ENCODE measurements around the gene ADGRG4.
"Not testable (repeated sequence)": the region's sequence is repeated elsewhere in the genome, so short reads cannot be mapped to it uniquely, and the experiment has no call there.

The ADGRG4 gene

GRCh38 chrX:136438192-136438591 is 137.4 kb downstream of the ADGRG4 start:
- no peak for FAIRE-seq
- TF ChIP-seq POLR2A (IDR thresholded peaks at IDR 0.05; ENCODE audit: low read depth, low read length) = no peak
- DNase-seq (ENCODE audit: insufficient read length, low spot score) = no peak

GRCh38 chrX:136445674-136446073 is 144.9 kb downstream of the ADGRG4 start:
- FAIRE-seq; DNase-seq (ENCODE audit: insufficient read length, low spot score): not testable (repeated sequence)

- FAIRE-seq = no peak
- no peak for TF ChIP-seq POLR2A (IDR thresholded peaks at IDR 0.05; ENCODE audit: low read depth, low read length)
These were observed 145.4 kb downstream of the ADGRG4 start for GRCh38 chrX:136446208-136446607.

GRCh38 chrX:136447308-136447707 is 146.5 kb downstream of the ADGRG4 start:
- FAIRE-seq (no peak), DNase-seq (ENCODE audit: insufficient read length, low spot score) (no peak)
- no peak for TF ChIP-seq POLR2A (IDR thresholded peaks at IDR 0.05; ENCODE audit: low read depth, low read length)

More at GRCh38 chrX:136446208-136446607, 145.4 kb downstream of the ADGRG4 start:
- DNase-seq (ENCODE audit: insufficient read length, low spot score) = no peak

- FAIRE-seq (no peak), DNase-seq (ENCODE audit: insufficient read length, low spot score) (no peak)
- no peak for TF ChIP-seq POLR2A (IDR thresholded peaks at IDR 0.05; ENCODE audit: low read depth, low read length)
These were observed 147.2 kb downstream of the ADGRG4 start for GRCh38 chrX:136447968-136448367.

- no peak for FAIRE-seq
- no peak for DNase-seq (ENCODE audit: insufficient read length, low spot score)
These were observed 149.5 kb downstream of the ADGRG4 start for GRCh38 chrX:136450050-136450830.

GRCh38 chrX:136452614-136453013 is 151.9 kb downstream of the ADGRG4 start:
- no peak for DNase-seq (ENCODE audit: insufficient read length, low spot score)
- no peak for FAIRE-seq
- no peak for TF ChIP-seq POLR2A (IDR thresholded peaks at IDR 0.05; ENCODE audit: low read depth, low read length)

More at GRCh38 chrX:136450050-136450830, 149.5 kb downstream of the ADGRG4 start:
- TF ChIP-seq POLR2A (IDR thresholded peaks at IDR 0.05; ENCODE audit: low read depth, low read length) = no peak

GRCh38 chrX:136453114-136453513 is 152.4 kb downstream of the ADGRG4 start:
- FAIRE-seq (no peak), DNase-seq (ENCODE audit: insufficient read length, low spot score) (no peak)
- no peak for TF ChIP-seq POLR2A (IDR thresholded peaks at IDR 0.05; ENCODE audit: low read depth, low read length)

- TF ChIP-seq POLR2A (IDR thresholded peaks at IDR 0.05; ENCODE audit: low read depth, low read length) = no peak
- DNase-seq (ENCODE audit: insufficient read length, low spot score) (no peak), FAIRE-seq (no peak)
These were observed 153.0 kb downstream of the ADGRG4 start for GRCh38 chrX:136453771-136454170.

- FAIRE-seq (no peak), DNase-seq (ENCODE audit: insufficient read length, low spot score) (no peak)
- TF ChIP-seq POLR2A (IDR thresholded peaks at IDR 0.05; ENCODE audit: low read depth, low read length) = no peak
These were observed 155.4 kb downstream of the ADGRG4 start for GRCh38 chrX:136456133-136456532.

- no peak for DNase-seq (ENCODE audit: insufficient read length, low spot score)
- no peak for FAIRE-seq
- TF ChIP-seq POLR2A (IDR thresholded peaks at IDR 0.05; ENCODE audit: low read depth, low read length) = no peak
These were observed 156.6 kb downstream of the ADGRG4 start for GRCh38 chrX:136457303-136457917.

GRCh38 chrX:136464589-136464988 is 163.8 kb downstream of the ADGRG4 start:
- no peak for TF ChIP-seq POLR2A (IDR thresholded peaks at IDR 0.05; ENCODE audit: low read depth, low read length)
- no peak for FAIRE-seq
- no peak for DNase-seq (ENCODE audit: insufficient read length, low spot score)

Data from H54 (cell line).